Measurements from ENCODE around the gene RTN4RL1.

The RTN4RL1 gene

DNA sequence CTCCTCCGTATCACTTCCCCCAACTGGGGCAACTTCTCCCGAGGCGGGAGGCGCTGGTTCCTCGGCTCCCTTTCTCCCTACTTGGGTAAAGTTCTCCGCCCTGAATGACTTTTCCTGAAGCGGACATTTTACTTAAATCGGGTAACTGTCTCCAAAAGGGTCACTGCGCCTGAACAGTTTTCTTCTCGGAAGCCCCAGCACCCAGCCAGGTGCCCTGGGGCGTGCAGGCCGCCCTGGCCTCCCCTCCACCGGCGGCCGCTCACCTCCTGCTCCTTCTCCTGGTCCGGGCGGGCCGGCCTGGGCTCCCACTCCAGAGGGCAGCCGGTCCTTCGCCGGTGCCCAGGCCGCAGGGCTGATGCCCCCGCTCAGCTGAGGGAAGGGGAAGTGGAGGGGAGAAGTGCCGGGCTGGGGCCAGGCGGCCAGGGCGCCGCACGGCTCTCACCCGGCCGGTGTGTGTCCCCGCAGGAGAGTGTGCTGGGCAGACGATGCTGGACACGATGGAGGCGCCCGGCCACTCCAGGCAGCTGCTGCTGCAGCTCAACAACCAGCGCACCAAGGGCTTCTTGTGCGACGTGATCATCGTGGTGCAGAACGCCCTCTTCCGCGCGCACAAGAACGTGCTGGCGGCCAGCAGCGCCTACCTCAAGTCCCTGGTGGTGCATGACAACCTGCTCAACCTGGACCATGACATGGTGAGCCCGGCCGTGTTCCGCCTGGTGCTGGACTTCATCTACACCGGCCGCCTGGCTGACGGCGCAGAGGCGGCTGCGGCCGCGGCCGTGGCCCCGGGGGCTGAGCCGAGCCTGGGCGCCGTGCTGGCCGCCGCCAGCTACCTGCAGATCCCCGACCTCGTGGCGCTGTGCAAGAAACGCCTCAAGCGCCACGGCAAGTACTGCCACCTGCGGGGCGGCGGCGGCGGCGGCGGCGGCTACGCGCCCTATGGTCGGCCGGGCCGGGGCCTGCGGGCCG, 31.4 kb upstream of the RTN4RL1 start:
- DNase-seq (ENCODE audit: low read depth): no peak
- in situ Hi-C loops (cut with HindIII; ENCODE audit: low sequenced_read_pairs): no loop called here
- peak overlapping the region; percentile 62 for H3K4me3 ChIP-seq (ENCODE audit: low read depth, low read length)
- TF ChIP-seq, protein P1, sequence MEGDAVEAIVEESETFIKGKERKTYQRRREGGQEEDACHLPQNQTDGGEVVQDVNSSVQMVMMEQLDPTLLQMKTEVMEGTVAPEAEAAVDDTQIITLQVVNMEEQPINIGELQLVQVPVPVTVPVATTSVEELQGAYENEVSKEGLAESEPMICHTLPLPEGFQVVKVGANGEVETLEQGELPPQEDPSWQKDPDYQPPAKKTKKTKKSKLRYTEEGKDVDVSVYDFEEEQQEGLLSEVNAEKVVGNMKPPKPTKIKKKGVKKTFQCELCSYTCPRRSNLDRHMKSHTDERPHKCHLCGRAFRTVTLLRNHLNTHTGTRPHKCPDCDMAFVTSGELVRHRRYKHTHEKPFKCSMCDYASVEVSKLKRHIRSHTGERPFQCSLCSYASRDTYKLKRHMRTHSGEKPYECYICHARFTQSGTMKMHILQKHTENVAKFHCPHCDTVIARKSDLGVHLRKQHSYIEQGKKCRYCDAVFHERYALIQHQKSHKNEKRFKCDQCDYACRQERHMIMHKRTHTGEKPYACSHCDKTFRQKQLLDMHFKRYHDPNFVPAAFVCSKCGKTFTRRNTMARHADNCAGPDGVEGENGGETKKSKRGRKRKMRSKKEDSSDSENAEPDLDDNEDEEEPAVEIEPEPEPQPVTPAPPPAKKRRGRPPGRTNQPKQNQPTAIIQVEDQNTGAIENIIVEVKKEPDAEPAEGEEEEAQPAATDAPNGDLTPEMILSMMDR (IDR thresholded peaks at IDR 0.05; ENCODE audit: low read depth, low read length, missing control alignments): no peak

DNA sequence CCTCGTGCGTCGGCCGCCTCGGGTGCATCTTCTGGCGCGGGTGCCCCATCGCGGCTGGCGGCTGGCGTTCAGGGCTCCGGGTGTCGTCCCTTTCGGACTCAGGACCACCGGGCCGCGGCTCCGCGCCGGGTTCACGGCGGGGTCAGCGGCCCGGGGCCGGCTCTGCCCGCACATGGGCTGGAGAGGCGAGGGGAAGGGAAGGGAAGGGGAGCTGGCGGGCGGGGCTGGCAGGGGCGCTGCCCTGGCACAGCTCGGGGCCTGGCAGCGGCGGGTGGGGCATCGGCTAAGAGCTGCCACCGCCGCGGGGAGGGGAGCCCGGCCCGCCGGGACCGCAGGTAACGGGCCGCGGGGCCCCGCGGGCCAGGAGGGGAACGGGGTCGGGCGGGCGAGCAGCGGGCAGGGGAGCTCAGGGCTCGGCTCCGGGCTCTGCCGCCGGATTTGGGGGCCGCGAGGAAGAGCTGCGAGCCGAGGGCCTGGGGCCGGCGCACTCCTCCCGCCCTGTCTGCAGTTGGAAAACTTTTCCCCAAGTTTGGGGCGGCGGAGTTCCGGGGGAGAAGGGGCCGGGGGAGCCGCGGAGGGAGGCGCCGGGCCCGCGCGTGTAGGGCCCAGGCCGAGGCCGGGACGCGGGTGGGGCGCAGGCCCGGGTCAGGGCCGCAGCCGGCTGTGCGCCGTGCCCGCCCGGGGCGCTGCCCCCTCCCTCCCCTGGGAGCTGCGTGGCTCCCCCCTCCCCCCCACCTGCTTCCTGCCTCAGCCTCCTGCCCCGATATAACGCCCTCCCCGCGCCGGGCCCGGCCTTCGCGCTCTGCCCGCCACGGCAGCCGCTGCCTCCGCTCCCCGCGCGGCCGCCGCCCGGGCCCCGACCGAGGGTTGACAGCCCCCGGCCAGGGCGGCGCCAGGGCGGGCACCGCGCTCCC, 30.4 kb upstream of the RTN4RL1 start:
- H3K4me3 ChIP-seq (ENCODE audit: low read depth, low read length): peak overlapping the region; percentile 62
- TF ChIP-seq, protein P1 (IDR thresholded peaks at IDR 0.05; ENCODE audit: low read depth, low read length, missing control alignments): no peak
- no peak for DNase-seq (ENCODE audit: low read depth)
- in situ Hi-C loops (cut with HindIII; ENCODE audit: low sequenced_read_pairs): no loop called here

DNA sequence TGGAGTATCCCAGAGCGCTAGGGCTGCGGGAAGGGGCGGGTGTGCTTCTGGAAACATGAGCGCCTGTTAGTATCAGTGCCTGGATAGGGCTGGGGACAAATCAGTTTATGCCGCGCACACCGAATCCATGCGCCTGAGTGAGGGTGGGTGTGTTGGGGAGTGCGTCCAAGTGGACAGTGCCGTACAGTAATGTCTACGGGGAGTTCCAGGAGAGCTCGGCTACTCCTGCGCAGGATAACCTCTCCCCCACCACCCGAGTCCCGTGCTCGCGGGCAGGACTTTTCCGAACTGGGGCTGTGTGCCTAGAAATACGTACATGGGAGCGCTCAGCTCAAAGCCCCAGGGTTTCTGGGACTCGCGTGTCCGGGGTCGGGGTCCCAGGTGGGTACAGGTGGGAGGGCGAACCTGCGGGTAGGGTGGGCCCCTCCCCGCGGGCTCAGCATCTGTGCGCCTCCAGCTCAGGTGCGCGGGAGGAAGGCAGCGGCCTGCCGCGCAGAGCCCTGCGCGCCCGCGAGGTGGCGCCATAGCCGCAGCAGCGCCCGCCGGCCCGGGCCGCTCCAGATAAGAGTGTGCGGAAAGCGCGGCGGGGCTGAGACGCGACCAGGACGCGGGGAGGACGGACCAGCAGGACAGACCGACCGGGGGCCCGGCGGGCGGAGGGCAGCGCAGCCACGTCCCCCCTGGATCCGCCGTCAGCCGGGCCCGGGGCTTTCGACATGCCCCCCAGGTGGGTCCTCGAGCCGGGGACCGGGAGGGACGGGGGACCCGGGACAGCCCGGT, 29.6 kb upstream of the RTN4RL1 start, which contains the start of gene HIC1:
TSS of gene HIC1 (plus strand) at position 592 of the 780 bp plus-strand sequence. CDS start 1,588 bp downstream, outside the sequence.
- TF ChIP-seq, protein P1 (IDR thresholded peaks at IDR 0.05; ENCODE audit: low read depth, low read length, missing control alignments): peak; percentile 75
- H3K4me3 ChIP-seq (ENCODE audit: low read depth, low read length): peak within 1 kb of the TSS; percentile 62
- in situ Hi-C loops (cut with HindIII; ENCODE audit: low sequenced_read_pairs): no loop called here
- DNase-seq (ENCODE audit: low read depth): no peak

DNA sequence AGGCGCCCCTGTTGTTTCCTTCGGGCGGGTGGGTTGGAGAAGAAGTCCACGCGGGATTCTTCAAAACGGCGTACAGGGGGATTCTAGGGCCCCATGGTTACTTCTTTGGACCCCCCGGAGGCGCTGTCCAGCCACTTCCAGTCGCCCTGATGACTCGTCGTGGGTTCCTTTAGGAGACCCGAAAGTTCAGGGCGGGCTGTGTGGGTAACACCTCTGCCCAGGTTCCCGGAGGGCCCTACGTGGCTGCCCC, 29.1 kb upstream of the RTN4RL1 start:
- in situ Hi-C loops (cut with HindIII; ENCODE audit: low sequenced_read_pairs): no loop called here
- DNase-seq (ENCODE audit: low read depth): no peak

DNA sequence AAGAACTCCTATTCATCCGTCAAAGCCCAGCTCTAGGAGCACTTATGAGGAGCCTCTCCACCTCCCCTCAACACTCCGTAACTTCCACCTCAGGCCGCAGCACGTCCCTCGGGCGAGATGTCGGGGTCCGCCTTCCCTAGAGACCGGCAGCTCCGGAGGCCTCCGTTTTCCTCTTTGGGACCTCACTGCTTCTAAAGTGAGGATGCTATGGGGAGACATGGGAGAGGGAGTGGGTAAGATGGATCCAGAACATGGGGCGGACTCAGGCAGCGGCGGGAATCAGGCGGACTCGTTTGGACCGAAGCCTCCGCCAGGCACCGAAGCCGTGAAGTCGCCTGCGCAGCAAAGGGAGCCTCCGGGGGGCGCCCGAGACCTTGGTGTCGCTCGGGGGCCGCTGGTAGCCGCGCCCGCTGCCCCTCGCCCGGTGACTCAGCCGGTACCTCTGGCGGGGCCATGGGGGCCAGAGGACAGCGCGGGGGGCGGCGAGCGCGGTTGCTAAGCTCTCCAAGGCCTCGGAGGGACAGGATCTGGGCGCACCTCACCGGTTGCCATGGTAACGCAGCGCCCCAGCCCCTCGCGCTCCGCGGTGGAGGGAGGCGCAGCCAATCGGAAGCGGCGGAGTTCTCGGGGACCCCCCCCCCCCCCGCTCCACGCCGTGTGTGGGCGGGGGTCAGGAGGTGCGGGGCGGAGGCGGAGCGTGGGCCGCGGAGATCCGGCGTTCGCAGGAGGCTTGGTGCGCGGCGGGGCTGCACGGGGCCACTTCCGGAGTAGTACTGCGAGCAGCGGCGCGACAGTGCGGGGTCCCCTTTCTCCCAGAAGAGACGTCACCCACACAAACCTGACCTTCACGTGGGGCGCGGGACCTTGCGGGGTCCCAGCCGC, 28.5 kb upstream of the RTN4RL1 start:
- no peak for DNase-seq (ENCODE audit: low read depth)
- in situ Hi-C loops (cut with HindIII; ENCODE audit: low sequenced_read_pairs): no loop called here
- TF ChIP-seq, protein P1 (IDR thresholded peaks at IDR 0.05; ENCODE audit: low read depth, low read length, missing control alignments): peak; percentile 60
- peak overlapping the region; percentile 62 for H3K4me3 ChIP-seq (ENCODE audit: low read depth, low read length)

More for the DNA sequence above, 29.1 kb upstream of the RTN4RL1 start:
- TF ChIP-seq, protein P1 (IDR thresholded peaks at IDR 0.05; ENCODE audit: low read depth, low read length, missing control alignments): no peak
- peak overlapping the region; percentile 62 for H3K4me3 ChIP-seq (ENCODE audit: low read depth, low read length)

All from astrocyte of the cerebellum (primary cell).